RPMI8226 (cell line): Measurements from ENCODE around the gene POLD1.
"Not testable (repeated sequence)": the region's sequence is repeated elsewhere in the genome, so short reads cannot be mapped to it uniquely, and the experiment has no call there.

ENCODE experiments used
- DNase-seq: peaks from one replicate; pipeline ENCODE4 v3.0.0-alpha.2; 2015

POLD1 gene

DNA sequence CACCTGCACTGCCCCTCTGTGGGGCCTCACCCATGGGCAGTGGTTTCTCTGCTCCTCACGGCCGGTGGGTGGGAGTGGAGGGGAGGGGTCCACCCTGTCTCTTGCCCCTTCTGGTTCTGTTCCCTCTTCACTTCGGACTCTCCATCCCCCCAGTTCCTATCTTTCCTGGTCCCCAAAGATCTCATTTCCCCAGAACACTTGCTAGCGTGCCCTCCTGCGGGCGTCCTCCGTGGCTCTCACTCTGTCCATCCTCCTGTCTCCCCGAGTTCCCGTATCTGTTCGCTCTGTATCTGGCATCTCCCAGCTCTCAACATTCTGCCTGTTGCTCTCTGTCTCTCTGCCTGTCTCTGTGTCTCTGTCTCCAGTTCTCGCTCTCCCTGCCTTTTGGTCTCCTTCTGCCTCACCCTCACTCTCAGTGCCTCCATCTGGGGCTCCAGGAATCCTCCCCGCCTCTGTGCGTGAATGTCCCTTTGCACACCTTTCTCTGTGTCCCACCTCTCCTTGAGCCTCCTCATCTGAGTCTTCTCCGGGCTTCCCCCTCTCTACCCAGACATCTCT, 35.0 kb downstream of the POLD1 start:
- DNase-seq, result no peak

DNA sequence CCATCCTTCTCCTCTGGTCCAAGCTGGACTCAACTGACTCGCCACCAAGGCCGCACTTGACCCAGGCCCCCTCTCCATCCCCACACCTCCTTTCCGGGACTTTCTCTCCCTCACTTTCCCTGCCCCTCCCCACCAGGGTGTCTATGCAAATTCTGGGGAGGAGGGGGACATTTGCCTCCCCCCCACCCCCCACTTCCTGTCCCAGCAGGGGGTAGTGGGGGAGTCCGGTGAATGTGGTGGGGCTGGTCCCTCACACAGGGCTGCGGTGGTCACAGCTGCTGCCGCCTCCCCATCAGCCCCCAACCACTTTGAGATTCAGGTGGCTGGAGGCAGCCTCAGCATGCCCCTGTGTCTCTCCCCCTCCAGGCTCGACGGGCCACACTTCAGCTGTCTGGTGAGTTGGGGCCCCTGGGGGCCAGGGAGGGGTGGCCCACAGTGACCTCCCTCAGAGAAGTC, 35.5 kb downstream of the POLD1 start:
- no peak for DNase-seq

DNA sequence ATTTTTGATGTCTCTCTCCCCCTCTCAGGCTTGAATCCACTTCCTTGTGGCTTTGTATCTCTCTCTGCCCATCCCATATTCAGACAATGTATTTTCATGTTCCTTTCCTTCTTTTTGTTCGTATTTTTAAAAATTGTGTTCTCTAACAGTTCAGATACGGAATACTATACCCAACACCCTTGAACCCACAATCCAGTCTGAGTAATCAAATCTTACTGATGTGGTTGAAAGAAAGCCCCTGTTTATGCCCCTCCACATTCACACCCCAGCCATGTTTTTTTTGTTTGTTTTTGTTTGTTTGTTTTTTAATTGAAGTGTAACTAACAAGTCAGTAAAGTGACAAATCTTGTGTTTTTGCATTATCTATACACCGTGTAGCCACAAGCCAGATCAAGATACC, 36.0 kb downstream of the POLD1 start:
- DNase-seq, result no peak

DNA sequence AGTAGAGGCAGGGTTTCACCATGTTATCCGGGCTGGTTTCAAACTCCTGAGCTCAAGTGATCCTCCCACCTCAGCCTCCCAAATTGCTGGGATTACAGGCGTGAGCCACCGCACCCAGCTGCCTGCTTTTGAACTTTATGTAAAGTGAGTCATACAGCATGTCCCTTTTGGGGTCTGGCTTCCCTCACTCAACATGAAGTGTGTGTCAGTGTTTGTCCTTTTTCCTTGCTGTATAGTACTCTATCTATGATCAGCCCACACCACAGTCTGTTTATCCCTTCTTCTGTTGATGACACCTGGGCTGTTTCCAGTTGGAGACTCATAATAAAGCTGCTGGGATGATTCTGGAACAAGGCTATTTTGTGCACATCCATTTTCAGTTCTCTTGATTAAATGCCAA, 36.7 kb downstream of the POLD1 start:
- no peak for DNase-seq

DNA sequence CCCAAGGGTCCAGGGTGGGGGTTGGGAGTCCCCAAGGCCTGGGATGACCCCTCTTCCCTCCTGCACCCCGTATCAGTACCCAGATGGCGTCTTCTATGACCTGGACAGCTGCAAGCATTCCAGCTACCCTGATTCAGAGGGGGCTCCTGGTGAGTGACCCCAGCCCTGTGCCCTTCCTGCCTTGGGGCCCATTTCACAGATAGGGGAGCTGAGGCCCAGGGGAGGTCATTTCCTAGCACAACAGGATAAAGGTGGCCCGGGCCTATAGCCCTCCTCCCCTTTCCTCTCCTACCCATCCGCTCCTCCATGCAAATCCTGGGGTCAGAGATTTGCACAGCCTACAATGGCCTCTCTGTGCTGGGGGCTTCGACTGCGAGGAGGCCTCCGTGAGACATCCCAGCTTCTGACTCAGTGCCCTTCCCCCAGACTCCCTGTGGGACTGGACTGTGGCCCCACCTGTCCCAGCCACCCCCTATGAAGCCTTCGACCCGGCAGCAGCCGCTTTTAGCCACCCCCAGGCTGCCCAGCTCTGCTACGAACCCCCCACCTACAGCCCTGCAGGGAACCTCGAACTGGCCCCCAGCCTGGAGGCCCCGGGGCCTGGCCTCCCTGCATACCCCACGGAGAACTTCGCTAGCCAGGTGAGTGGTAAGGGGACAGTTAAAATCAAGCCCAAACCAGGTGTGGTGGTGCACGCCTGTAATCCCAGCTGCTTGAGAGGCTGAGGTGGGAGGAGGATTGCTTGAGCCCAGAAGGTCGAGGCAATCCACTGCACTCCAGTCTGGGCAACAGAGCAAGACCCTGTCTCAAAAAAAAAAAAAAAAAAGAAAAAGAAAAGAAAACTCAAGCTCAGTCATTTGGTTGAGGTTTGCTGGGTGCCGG, 38.5 kb downstream of the POLD1 start:
- DNase-seq, result no peak

DNA sequence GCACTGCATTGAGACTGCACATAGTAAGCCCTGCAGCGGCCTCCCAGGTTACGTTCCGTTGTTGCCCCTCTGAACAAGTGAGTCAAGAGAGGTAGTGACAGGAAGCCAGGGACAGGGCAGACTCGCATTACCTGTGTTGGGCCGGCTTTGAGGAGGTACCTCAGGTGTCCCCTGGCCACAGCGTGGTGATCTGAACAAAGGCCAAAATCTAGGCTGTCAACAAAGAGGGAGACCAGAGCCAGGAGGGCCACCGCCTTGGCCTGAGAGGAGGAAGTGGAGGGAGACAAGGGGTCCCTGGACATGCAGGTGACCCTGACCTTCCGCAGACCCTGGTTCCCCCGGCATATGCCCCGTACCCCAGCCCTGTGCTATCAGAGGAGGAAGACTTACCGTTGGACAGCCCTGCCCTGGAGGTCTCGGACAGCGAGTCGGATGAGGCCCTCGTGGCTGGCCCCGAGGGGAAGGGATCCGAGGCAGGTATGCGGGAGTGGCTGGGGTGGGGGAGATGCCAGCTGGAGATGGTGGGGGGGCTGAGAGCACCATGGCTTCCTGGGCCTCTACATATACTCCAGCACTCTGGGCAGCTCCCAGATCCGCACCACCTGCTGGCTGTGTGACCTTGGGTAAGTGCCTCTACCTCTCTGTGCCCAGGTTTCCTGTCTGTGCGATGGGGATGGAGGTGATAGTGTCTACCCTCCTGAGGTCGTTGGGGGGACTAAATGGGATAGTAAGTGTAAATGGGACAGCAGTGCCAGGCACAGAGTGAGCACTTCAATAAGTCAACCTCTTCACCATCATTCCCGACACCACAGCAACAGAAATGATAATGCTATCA, 39.3 kb downstream of the POLD1 start:
- no peak for DNase-seq

DNA sequence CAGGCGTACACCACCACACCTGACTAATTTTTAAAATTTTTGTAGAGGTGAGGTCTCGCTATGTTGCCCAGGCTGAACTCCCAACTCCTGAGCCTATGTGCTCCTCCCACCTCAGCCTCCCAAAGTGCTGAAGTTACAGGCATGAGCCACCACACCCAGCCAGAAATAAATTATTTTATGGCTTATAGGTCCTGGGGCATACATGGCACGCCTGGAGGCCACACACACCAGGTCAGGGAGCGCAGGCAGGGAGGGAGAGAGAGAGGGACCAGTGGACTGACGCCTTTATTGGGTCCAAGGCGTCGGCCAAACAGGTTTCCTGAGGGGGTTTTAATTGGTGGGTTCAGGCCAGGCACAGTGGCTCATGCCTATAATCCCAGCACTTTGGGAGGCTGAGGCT, 41.4 kb downstream of the POLD1 start:
- DNase-seq, result no peak

DNA sequence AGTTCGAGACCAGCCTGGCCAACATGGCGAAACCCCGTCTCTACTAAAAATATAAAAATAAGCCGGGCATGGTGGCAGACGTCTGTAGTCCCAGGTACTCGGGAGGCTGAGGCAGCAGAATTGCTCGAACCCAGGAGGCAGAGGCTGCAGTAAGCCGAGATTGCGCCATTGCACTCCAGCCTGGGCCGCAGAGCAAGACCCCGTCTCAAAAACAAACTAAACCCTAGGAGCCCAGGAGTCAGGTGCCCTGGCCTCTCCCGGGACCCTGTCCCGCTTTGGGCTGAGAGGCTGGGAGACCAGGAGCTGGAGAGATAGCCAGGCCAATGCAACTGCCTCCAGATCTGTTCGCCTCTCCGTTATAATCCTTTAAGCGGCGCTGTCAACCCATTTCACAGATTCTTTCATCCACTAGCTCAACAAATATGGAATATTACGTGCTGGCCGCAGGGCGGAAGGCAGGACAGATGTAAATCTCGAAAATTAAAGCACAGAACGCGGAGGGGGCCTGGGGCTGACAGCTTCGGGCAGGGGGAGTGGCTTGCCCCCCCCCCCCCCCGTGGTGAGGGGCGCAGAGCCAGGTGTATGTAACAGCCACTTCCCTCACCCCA, 43.3 kb downstream of the POLD1 start:
- DNase-seq, result no peak

DNA sequence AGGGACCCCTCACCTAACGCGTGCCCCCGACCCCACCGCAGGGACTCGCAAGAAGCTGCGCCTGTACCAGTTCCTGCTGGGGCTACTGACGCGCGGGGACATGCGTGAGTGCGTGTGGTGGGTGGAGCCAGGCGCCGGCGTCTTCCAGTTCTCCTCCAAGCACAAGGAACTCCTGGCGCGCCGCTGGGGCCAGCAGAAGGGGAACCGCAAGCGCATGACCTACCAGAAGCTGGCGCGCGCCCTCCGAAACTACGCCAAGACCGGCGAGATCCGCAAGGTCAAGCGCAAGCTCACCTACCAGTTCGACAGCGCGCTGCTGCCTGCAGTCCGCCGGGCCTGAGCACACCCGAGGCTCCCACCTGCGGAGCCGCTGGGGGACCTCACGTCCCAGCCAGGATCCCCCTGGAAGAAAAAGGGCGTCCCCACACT, 43.9 kb downstream of the POLD1 start:
- DNase-seq, result peak; percentile 87

DNA sequence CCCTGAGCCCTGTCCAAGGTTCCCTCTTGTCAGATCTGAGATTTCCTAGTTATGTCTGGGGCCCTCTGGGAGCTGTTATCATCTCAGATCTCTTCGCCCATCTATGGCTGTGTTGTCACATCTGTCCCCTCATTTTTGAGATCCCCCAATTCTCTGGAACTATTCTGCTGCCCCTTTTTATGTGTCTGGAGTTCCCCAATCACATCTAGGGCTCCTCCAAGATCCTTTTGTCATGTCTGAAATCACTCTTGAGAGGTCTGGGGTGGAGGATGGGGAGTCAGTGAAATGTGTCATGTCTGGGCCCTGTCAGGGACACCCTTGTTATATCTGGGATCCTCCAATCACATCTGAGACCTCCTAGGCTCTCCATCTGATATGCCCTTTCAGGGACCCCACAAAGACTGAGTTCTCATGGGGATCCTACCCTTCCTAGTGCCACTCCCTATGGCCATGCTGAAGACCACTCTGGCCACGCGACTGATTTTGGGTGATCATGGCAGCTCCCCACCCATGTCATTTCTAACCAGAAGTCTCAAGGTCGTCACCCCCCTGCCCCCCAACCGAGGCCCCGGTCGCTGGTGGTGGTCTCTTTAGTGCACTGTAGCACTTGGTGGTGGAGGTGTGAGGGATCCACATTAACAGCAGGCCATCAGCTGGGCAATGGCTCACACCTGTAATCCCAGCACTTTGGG, 44.8 kb downstream of the POLD1 start:
- no peak for DNase-seq

DNA sequence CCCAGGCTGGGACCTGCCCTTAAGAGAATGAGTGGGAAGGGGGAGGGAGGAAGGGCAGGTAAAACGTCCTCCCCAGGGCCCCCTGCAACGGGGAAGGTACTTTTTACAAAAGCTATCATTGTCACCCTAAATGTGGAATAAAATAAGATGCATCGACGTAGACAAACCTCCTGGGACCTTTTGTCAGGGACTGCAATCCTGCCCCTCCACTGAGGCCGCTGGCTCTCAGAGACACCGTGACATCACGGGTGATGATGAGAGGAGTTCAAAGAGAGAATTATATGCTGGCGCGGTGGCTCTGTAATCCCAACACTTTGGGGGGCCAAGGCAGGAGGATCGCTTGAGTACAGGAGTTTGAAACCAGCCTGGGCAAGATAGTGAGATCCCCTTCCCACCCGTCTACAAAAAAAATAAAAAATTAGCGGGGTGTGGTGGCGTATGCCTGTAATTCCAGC, 46.8 kb downstream of the POLD1 start:
- DNase-seq, result no peak

DNA sequence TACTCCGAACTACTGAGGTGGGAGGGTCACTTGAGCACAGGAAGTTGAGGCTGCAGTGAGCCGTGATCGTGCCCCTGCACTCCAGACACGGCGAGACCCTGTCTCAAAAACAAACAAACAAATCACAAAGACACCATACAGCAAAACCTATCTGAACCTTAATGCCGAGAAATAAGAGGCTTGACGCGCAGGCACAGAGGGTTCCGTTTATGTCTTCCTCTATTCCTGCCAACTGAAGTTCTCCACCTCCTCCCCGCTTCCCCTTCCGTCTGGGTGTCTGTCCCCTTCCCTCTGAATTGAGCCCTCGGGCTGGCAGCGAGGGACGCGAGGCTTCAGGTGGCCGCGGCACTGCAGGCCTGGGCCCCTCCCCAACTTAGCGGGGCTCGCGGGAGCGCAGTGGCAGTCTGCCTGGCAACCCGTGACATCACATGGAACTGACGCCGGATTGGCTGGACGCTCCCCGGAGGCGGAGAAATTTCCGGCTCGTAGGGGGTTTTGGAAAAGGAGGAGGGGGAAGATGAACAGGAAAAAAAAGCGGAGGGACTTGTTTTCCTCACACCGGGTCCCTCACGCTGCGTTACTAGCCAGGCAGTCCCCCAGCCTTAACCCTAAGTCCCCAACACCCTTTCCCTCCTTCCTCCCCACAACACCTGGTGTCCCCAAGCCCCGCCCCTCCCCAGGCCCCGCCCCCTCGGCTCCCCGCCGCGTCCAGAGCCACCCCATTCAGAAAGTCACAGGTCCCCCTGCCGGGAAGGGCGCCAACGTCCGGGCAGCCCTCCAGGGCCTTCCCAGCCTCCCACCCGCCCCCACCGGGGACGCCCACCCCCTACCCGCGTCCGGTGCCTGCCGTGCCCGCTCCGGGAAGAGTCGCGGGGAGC, 47.4 kb downstream of the POLD1 start:
- peak; percentile 83 for DNase-seq

DNA sequence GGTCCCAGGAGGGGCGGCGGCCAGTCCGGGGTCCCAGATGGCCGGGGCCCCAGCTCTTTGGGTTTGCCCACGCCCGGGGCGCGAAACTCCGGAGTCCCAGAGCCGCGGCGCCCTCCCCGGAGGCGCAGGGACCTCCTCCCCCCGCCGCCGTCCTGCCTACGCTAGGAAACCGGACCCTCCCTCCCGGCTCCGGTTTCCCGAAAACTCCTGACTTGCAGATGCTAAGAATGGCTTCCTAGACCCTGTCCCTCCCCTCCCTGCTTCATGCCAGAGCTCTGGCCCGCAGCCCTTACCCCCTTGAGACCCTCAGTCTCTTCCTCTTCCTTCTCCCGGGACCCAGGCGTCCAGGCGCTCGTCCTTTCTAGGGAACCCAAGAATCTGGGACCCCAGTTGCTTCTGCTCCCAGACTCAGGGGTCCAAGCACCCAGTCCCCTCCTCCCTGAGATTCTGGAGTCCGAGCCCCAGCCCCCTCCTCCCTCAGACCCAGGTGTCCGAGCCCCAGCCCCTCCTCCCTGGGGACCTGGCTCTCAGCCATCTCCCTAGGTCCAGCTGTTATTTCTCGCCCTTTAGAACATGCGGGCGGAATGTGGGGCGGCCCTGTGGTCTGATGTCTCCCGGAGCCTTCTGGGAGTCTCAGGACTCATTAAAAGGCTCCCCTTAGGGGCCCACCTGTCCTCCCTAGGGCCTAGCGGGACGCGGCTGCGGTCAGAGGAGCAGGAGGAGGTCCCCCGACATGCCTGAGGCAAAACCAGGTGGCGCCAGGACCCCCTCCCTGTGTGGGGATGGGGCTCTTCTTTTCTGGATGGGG, 48.3 kb downstream of the POLD1 start, which contains the start of gene MYBPC2:
Gene MYBPC2, plus strand, starts transcription at position 672 of the 808 bp plus-strand sequence. Its CDS starts 62 bp downstream, at position 734.
- DNase-seq, result peak; percentile 88

DNA sequence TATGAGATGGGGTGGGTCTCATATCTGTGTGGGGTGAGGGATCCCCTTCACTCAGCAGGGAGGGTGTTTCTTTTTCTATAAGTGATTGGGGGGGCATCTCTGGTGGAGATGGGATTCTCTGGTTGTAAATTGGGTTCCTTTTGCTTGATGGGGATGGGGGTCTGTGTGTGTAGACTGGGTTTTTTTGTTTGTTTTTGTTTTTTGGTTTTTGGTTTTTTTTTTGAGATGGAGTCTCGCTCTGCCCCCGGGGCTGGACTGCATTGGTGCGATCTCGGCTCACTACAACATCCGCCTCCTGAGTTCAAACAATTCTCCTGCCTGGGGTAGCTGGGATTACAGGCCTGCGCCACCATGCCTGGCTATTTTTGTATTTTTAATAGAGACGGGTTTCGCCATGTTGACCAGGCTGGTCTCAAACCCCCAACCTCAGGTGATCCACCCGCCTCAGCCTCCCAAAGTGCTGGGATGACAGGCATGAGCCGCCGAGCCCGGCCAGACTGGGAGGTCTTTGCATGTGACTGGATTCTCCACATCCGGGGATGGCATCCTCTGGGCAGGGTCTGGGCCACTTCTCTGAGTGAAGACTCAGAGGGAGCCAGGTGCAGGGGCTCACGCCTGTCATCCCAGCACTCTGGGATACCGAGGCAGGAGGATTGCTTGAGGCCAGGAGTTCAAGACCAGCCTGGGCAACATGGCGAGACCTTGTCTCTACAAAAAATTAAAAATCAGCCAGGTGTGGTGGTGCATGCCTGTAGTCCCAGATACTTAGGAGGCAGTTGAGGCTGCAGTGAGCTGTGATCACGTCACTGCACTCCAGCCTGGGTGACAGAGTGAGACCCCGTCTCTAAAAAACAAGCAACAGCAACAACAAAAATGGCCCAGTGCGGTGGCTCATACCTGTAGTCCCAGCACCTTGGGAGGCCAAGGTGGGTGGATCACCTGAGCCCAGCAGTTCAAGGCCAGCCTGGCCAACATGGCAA, 49.3 kb downstream of the POLD1 start:
- no peak for DNase-seq

DNA sequence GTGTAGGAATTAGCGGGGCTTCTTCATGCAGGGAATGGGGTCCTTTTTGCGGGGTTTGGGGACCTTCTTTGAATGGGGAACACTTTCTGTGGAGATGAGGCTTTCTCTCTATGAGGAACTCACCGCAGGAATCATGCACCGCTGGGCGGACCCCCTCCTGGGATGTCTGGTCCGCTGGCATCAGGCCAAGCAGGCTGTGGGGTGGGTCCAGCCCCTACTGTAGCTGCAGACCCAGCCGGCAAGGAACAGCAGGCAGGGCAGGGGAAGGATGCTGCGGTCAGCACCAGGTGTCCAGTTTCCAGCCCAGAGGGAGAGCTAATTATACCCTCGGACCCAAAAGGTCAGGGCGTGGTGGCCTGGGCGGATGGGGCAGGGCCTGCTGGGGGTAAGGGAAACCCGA, 50.4 kb downstream of the POLD1 start:
- DNase-seq, result peak; percentile 55

DNA sequence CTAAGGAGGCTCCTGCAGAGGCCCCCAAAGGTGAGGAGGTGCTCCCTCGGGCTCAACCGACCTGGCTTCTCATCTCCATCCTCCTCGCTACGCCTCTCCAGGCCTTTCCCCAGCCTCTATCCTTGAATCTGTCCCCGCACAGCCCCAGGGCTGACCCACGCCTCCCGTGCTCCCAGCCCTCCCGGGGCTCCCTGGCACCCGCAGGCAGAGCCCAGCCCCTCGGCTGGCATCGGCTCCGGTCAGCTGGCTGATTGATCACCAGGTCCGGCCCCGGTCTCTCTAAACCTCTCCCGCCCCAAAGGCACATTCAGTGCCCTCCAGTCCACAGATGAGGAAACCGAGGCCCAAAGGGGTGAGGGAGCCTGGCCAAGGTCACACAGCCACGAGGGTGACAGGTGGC, 51.1 kb downstream of the POLD1 start:
- no peak for DNase-seq

DNA sequence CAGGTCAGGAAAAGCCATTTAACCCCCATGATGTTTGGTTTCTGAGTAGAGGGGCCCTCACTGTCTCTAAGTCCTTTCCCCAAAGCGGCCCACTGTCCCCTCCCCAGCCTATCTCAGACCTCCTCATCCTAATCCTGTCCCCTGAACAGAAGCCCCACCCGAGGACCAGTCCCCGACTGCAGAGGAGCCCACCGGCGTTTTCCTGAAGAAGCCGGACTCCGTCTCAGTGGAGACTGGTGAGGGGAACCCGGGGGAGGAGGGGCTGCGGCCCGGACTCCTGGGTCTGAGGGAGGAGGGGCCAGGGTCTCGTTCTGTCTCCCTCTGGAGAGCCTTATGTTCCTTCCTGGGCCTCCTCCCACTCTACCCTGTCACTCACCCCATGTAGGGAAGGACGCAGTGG, 51.5 kb downstream of the POLD1 start:
- DNase-seq, result no peak

DNA sequence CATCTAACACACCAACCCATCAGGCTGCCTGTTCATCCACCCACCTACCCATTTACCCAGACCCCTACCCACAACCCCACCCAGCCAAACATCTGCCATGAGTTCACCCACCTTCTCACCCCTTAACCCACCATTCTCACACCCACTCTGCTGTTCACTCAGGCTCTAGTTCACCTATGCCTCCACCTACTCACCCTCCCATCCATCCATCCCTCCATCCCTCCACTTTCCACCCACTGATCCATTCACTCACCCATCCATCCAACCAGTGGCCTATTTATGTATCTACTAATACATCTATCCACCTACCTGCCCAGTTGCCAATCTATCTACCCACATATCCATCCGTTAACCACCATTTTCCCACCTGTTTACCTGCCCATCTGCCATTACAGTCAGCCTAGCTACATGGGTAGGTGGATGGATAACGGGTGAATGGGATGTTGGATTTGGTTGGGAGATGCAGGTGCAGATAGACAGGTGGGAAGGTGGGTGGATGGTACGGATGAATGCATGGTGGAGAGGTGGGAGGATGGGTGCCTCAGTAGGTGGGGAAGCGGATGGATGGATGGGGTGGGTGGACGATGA, 53.8 kb downstream of the POLD1 start:
- no peak for DNase-seq

DNA sequence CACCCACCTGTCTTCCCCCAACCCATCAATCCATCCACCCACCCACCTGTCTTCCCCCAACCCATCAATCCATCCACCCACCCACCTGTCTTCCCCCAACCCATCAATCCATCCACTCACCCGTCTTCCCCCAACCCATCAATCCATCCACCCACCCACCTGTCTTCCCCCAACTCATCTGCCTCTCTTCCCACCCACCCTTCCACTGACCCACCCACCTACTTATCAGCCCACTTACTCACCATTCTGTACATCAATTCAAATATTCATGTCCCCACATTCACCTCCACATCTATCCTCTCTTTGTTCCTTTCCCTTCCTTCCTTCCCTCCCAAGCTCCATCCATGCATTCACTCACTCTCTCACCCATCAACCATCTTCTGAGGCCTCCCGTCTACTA, 55.0 kb downstream of the POLD1 start:
- not testable (repeated sequence) for DNase-seq
